Chondrocyte (in vitro differentiated cells): ENCODE data around the gene UGT1A1. TPM values are rescaled to one million over a fixed set of nuclear protein-coding genes. Genes with fewer than 3 reads are reported as not detected.

Source experiments
- DNase-seq: peaks from one replicate; pipeline ENCODE4 v3.0.0; 2021; ENCODE audit warnings: mixed read lengths, low spot score
- H3K27ac Mint-ChIP-seq: one replicate; pipeline ENCODE4 v1.8.0; 2021; ENCODE audit warnings: mild to moderate bottlenecking, moderate library complexity, mixed read lengths; ENCODE audit not compliant: unreplicated experiment
- H3K27me3 Mint-ChIP-seq: 2 replicates; pipeline ENCODE4 v1.8.0; 2021; ENCODE audit warnings: low read depth, mixed read lengths
- H3K36me3 Mint-ChIP-seq: 2 replicates; pipeline ENCODE4 v1.8.0; 2021; ENCODE audit warnings: low read depth, mixed read lengths
- H3K4me1 Mint-ChIP-seq: 2 replicates; pipeline ENCODE4 v1.8.0; 2021; ENCODE audit warnings: low read depth, mild to moderate bottlenecking, mixed read lengths
- H3K4me3 Mint-ChIP-seq: one replicate; pipeline ENCODE4 v1.8.0; 2021; ENCODE audit warnings: mild to moderate bottlenecking, moderate library complexity, mixed read lengths; ENCODE audit not compliant: unreplicated experiment
- H3K9me3 Mint-ChIP-seq: 2 replicates; pipeline ENCODE4 v1.8.0; 2021; ENCODE audit warnings: low read depth, mixed read lengths
- total RNA-seq: library from RNA; stranded (reverse); gene quantifications from 3 replicates; pipeline ENCODE4 v1.2.1, GENCODE V29; 2021
- TF ChIP-seq, protein P1 (sequence below): fragments of 200-600 bp; sonication (generic); IDR thresholded peaks from 2 replicates; pipeline ENCODE4 v1.5.0; 2021; ENCODE audit warnings: antibody characterized with exemption, mild to moderate bottlenecking, moderate library complexity

UGT1A1 gene
- total RNA-seq, 1 donor from 2014 or later = not detected

- Mint-ChIP-seq H3K36me3 (peaks cover 1% of the 10 kb centered on the region), H3K4me3 (no peak overlapping the region), H3K27ac (no peak overlapping the region), H3K27me3 (peaks cover 6% of the 10 kb centered on the region), H3K4me1 (peaks cover 12% of the 10 kb centered on the region), H3K9me3 (peaks cover 6% of the 10 kb centered on the region)
- TF ChIP-seq, protein P1, sequence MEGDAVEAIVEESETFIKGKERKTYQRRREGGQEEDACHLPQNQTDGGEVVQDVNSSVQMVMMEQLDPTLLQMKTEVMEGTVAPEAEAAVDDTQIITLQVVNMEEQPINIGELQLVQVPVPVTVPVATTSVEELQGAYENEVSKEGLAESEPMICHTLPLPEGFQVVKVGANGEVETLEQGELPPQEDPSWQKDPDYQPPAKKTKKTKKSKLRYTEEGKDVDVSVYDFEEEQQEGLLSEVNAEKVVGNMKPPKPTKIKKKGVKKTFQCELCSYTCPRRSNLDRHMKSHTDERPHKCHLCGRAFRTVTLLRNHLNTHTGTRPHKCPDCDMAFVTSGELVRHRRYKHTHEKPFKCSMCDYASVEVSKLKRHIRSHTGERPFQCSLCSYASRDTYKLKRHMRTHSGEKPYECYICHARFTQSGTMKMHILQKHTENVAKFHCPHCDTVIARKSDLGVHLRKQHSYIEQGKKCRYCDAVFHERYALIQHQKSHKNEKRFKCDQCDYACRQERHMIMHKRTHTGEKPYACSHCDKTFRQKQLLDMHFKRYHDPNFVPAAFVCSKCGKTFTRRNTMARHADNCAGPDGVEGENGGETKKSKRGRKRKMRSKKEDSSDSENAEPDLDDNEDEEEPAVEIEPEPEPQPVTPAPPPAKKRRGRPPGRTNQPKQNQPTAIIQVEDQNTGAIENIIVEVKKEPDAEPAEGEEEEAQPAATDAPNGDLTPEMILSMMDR = no peak
- no peak for DNase-seq
These were observed 61.6 kb downstream of the UGT1A1 start for GRCh38 chr2:233821709-233822100.

DNA sequence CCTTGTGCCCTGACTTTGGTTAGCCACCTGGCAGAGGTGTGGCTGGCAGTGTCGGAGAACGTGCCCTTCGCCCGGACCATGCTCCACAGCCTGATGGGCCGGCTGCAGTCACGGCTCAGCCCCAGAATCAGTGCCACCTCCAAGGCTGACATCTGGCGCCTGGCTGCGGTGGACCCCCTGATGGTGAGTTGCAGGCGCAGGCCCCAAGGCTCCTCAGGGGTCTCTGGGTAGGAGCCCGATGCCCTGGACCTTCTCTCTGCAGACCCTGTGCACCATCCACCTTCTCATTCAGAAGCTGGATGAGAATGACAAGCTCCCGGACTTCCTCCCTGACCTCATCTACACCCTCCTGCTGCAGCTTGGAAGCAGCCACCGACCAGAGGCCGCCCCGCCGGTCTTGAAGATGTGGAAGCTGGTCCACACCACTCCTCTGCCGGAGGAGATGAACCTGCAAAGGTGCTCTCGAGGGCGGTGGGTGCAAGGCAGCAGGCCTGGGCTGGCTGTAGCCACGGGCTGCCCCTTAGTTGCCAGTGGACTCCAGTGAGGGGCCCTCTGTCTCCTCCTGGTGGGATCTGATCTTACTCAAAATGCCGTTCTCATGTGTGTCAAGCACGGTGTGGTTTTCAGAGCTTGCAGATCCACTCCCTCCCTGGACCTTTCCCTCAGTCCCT is 62.2 kb downstream of the UGT1A1 start:
- Mint-ChIP-seq H3K27me3 (peaks cover 6% of the 10 kb centered on the region), H3K36me3 (peaks cover 1% of the 10 kb centered on the region), H3K27ac (no peak overlapping the region), H3K9me3 (peaks cover 7% of the 10 kb centered on the region), H3K4me1 (peaks cover 7% of the 10 kb centered on the region), H3K4me3 (no peak overlapping the region)
- TF ChIP-seq, protein P1 = no peak
- DNase-seq = peak; percentile 85

Other genes starting within 250 kb of the UGT1A1 start
- gene USP40, start 193.5 kb upstream of the UGT1A1 start, total RNA-seq = 29.4 to 38.2 TPM (median 33.1 TPM) in 3 replicates
- not detected in 3 replicates for gene UGT1A8, start 142.6 kb upstream of the UGT1A1 start, total RNA-seq
- gene UGT1A10, start 123.8 kb upstream of the UGT1A1 start, total RNA-seq = not detected in 3 replicates
- gene UGT1A9, start 88.4 kb upstream of the UGT1A1 start, total RNA-seq = 0.10 TPM in 1 of 3 replicates, not detected in the others
- gene UGT1A7, start 78.4 kb upstream of the UGT1A1 start, total RNA-seq = 0.12 to 0.23 TPM in 2 of 3 replicates, not detected in the other
- 0.17 TPM in 1 of 3 replicates, not detected in the others for gene UGT1A6, start 67.4 kb upstream of the UGT1A1 start, total RNA-seq
- not detected in 3 replicates for gene UGT1A5, start 47.4 kb upstream of the UGT1A1 start, total RNA-seq
- not detected in 3 replicates for gene UGT1A4, start 41.5 kb upstream of the UGT1A1 start, total RNA-seq
- gene UGT1A3, start 31.2 kb upstream of the UGT1A1 start, total RNA-seq = not detected in 3 replicates
- gene MROH2A, start 18.1 kb downstream of the UGT1A1 start, total RNA-seq = not detected in 3 replicates
- gene HJURP, start 94.3 kb downstream of the UGT1A1 start, total RNA-seq = 6.9 to 9.2 TPM (median 8.2 TPM) in 3 replicates
- 0.15 TPM in 1 of 3 replicates, not detected in the others for gene TRPM8, start 157.1 kb downstream of the UGT1A1 start, total RNA-seq